Neural progenitor cell (in vitro differentiated cells): Measurements from ENCODE around the gene GTF2IRD1. TPM values are rescaled to one million over a fixed set of nuclear protein-coding genes. Genes with fewer than 3 reads are reported as not detected.

ENCODE experiments used
- DNase-seq: peaks from one replicate; pipeline ENCODE4 v3.0.0-alpha.2; 2016; ENCODE audit warnings: low spot score
- H2AFZ ChIP-seq: fragments of 200-600 bp; sonication (generic); replicated peaks from 2 replicates; pipeline ENCODE4 v1.6.1; 2016; ENCODE audit warnings: antibody characterized with exemption
- H3F3A ChIP-seq: fragments of 200-600 bp; sonication (generic); 2 replicates; pipeline ENCODE4 v1.6.1; 2016; ENCODE audit warnings: antibody characterized with exemption, low read depth
- H3K27ac ChIP-seq: fragments of 200-600 bp; sonication (generic); 2 replicates; pipeline ENCODE4 v1.5.1; 2016; ENCODE audit warnings: mild to moderate bottlenecking
- H3K27me3 ChIP-seq: fragments of 200-600 bp; sonication (generic); 2 replicates; pipeline ENCODE4 v1.6.1; 2016; ENCODE audit warnings: mild to moderate bottlenecking, moderate library complexity
- H3K36me3 ChIP-seq: fragments of 200-600 bp; sonication (generic); 2 replicates; pipeline ENCODE4 v1.5.1; 2016
- H3K4me1 ChIP-seq: fragments of 200-600 bp; sonication (generic); 2 replicates; pipeline ENCODE4 v1.6.1; 2016; ENCODE audit warnings: mixed run types
- H3K4me2 ChIP-seq: fragments of 200-600 bp; sonication (generic); 2 replicates; pipeline ENCODE4 v1.6.1; 2016
- H3K4me3 ChIP-seq: fragments of 200-600 bp; sonication (generic); 2 replicates; pipeline ENCODE4 v1.5.1; 2016
- H3K79me2 ChIP-seq: fragments of 200-600 bp; sonication (generic); 2 replicates; pipeline ENCODE4 v1.6.1; 2016; ENCODE audit warnings: low read depth
- H3K9ac ChIP-seq: fragments of 200-600 bp; sonication (generic); 2 replicates; pipeline ENCODE4 v1.6.1; 2016
- H3K9me3 ChIP-seq: fragments of 200-600 bp; sonication (generic); 2 replicates; pipeline ENCODE4 v1.5.1; 2016; ENCODE audit warnings: low read depth
- H4K20me1 ChIP-seq: fragments of 200-600 bp; sonication (generic); 2 replicates; pipeline ENCODE4 v1.6.1; 2016; ENCODE audit warnings: low read depth
- H3K27ac Mint-ChIP-seq: 3 replicates; pipeline ENCODE4 v1.8.0; 2021; ENCODE audit warnings: mixed read lengths
- H3K27me3 Mint-ChIP-seq: 2 replicates; pipeline ENCODE4 v1.8.0; 2022; ENCODE audit warnings: low read depth, mild to moderate bottlenecking, inconsistent platforms, moderate library complexity, mixed read lengths; ENCODE audit not compliant: insufficient read depth
- H3K36me3 Mint-ChIP-seq: 3 replicates; pipeline ENCODE4 v1.8.0; 2021; ENCODE audit warnings: mixed read lengths
- H3K4me1 Mint-ChIP-seq: 3 replicates; pipeline ENCODE4 v1.8.0; 2021; ENCODE audit warnings: mixed read lengths
- H3K4me3 Mint-ChIP-seq: 3 replicates; pipeline ENCODE4 v1.8.0; 2021; ENCODE audit warnings: mild to moderate bottlenecking, moderate library complexity, mixed read lengths
- H3K9me3 Mint-ChIP-seq: 3 replicates; pipeline ENCODE4 v1.8.0; 2020; ENCODE audit warnings: mixed read lengths
- EZH2 ChIP-seq: fragments of 200-600 bp; sonication (generic); IDR thresholded peaks from 2 replicates; pipeline ENCODE4 v1.6.1; 2017; ENCODE audit warnings: antibody characterized with exemption, mild to moderate bottlenecking, moderate library complexity
- EZH2phosphoT487 ChIP-seq: fragments of 200-600 bp; sonication (generic); IDR thresholded peaks from 2 replicates; pipeline ENCODE4 v1.6.1; 2017; ENCODE audit warnings: antibody characterized with exemption
- total RNA-seq: library from RNA; depleted of rRNA; stranded (reverse); fragments of >200 nt; gene quantifications from 2 replicates; pipeline ENCODE4 v1.2.3, GENCODE V29; 2015; ENCODE audit warnings: low replicate concordance
- TF ChIP-seq, protein P1 (sequence below): fragments of 200-600 bp; sonication (generic); IDR thresholded peaks from 2 replicates; pipeline ENCODE4 v1.5.1; 2017; ENCODE audit warnings: antibody characterized with exemption, mild to moderate bottlenecking

The GTF2IRD1 gene
- total RNA-seq, 1 donor from 2014 or later, result 25.6 TPM

DNA sequence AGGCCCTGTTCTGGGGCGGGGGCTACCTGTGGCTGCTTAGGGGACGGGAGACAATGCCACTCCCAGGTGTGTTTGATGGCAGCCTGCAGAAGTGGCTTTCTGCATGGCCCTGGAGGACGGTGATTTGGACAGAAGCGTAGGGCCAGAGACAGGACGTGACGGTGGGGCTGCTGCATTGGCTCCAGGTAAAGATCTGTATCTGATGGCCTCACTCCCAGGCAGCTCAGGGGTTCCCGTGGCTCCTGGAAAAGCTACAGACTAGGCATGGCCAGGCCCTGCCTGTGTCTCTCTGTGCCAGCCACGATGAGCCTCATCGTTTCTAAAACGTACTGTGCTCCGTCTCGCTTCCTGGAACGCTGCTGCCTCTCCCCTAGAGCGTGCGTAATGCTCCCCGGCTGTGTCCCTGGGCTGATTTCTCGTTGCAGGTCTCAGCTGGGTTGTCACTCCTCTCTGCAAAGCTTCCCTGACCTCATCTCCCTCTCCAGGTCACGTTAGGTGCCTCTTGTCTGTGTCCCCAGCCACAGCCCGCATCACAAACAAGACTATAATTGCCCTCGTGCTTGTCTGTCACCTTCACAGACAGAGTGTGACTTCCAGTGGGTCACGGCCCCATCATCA lies 12.6 kb downstream of the GTF2IRD1 start:
- Histone ChIP-seq H3F3A (peaks cover 13% of the 10 kb centered on the region), H2AFZ (no peak overlapping the region), H3K9ac (no peak overlapping the region), H3K27me3 (no peaks in the 10 kb centered on the region), H4K20me1 (peaks cover 99% of the 10 kb centered on the region), H3K4me2 (no peak overlapping the region), H3K36me3 (no peaks in the 10 kb centered on the region), H3K4me3 (no peak overlapping the region), H3K27ac (peak overlapping the region; percentile 2), H3K79me2 (peaks cover 100% of the 10 kb centered on the region), H3K9me3 (no peaks in the 10 kb centered on the region), H3K4me1 (no peaks in the 10 kb centered on the region)
- Mint-ChIP-seq H3K27ac (peak overlapping the region; percentile 57), H3K36me3 (peaks cover 6% of the 10 kb centered on the region), H3K9me3 (no peaks in the 10 kb centered on the region), H3K27me3 (no peaks in the 10 kb centered on the region), H3K4me1 (peaks cover 25% of the 10 kb centered on the region), H3K4me3 (peak overlapping the region; percentile 23)
- DNase-seq, result peak; percentile 43
- TF ChIP-seq, protein P1, sequence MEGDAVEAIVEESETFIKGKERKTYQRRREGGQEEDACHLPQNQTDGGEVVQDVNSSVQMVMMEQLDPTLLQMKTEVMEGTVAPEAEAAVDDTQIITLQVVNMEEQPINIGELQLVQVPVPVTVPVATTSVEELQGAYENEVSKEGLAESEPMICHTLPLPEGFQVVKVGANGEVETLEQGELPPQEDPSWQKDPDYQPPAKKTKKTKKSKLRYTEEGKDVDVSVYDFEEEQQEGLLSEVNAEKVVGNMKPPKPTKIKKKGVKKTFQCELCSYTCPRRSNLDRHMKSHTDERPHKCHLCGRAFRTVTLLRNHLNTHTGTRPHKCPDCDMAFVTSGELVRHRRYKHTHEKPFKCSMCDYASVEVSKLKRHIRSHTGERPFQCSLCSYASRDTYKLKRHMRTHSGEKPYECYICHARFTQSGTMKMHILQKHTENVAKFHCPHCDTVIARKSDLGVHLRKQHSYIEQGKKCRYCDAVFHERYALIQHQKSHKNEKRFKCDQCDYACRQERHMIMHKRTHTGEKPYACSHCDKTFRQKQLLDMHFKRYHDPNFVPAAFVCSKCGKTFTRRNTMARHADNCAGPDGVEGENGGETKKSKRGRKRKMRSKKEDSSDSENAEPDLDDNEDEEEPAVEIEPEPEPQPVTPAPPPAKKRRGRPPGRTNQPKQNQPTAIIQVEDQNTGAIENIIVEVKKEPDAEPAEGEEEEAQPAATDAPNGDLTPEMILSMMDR, result no peak
- TF ChIP-seq EZH2phosphoT487, result no peak
- no peak for TF ChIP-seq EZH2

DNA sequence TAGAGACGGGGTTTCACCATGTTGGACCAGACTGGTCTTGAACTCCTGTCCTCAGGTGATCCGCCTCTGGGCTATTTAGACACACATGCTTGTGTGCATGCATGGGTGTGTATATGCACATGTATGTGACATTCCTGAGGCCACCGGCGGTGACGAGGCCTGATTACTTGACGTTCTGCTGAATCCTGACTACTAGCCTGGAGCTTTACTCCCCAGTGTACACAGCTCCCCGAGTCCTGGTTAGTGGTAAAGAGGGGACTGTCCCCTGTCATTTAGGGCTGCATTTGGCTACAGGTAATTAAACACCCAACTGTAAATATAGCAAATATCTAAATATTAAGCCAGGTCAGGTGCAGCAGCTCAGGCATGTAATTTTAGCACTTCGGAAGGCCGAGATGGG lies 14.2 kb downstream of the GTF2IRD1 start:
- H3K9me3 Mint-ChIP-seq, result no peaks in the 10 kb centered on the region
- H3K27ac Mint-ChIP-seq, result no peak overlapping the region
- Histone ChIP-seq H3K4me3 (no peak overlapping the region), H3K4me2 (no peak overlapping the region), H3K4me1 (no peaks in the 10 kb centered on the region), H3K27me3 (no peaks in the 10 kb centered on the region), H4K20me1 (peaks cover 97% of the 10 kb centered on the region), H3K36me3 (no peaks in the 10 kb centered on the region), H3F3A (peaks cover 13% of the 10 kb centered on the region), H3K27ac (no peak overlapping the region), H2AFZ (no peak overlapping the region), H3K79me2 (peaks cover 100% of the 10 kb centered on the region), H3K9ac (no peak overlapping the region), H3K9me3 (no peaks in the 10 kb centered on the region)
- peaks cover 5% of the 10 kb centered on the region for H3K36me3 Mint-ChIP-seq
- TF ChIP-seq EZH2phosphoT487, result no peak
- TF ChIP-seq, protein P1, result no peak
- no peak for TF ChIP-seq EZH2
- DNase-seq, result no peak
- no peak overlapping the region for H3K4me3 Mint-ChIP-seq
- H3K27me3 Mint-ChIP-seq, result peaks cover 2% of the 10 kb centered on the region
- H3K4me1 Mint-ChIP-seq, result peaks cover 19% of the 10 kb centered on the region

DNA sequence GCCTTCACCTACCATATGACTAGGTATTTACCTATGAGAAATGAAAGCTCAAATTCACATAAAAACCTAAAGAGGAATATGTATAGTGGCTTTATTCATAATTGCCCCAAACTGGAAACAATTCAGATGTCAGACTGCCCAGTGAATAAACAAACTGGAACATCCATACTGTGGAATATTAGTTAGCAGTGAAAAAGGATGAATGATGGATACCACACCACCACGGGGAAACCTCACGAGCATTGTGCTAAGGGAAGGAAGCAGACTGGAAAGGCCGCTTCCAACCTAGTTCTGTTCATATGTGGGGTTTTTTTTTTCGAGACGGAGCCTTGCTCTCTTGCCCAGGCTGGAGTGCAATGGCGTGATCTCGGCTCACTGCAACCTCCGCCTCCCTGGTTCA lies 16.8 kb downstream of the GTF2IRD1 start:
- Mint-ChIP-seq H3K4me1 (peaks cover 12% of the 10 kb centered on the region), H3K9me3 (no peaks in the 10 kb centered on the region), H3K36me3 (peaks cover 3% of the 10 kb centered on the region), H3K4me3 (no peak overlapping the region), H3K27ac (no peak overlapping the region), H3K27me3 (peaks cover 2% of the 10 kb centered on the region)
- TF ChIP-seq EZH2phosphoT487 (no peak), EZH2 (no peak)
- TF ChIP-seq, protein P1, result no peak
- Histone ChIP-seq H3F3A (peaks cover 8% of the 10 kb centered on the region), H3K4me1 (no peaks in the 10 kb centered on the region), H3K9me3 (no peaks in the 10 kb centered on the region), H4K20me1 (peaks cover 97% of the 10 kb centered on the region), H2AFZ (no peak overlapping the region), H3K27me3 (no peaks in the 10 kb centered on the region), H3K79me2 (peaks cover 100% of the 10 kb centered on the region), H3K4me2 (no peak overlapping the region), H3K9ac (no peak overlapping the region), H3K4me3 (no peak overlapping the region), H3K36me3 (no peaks in the 10 kb centered on the region), H3K27ac (no peak overlapping the region)
- DNase-seq, result no peak
